Ishikawa (cell line): Measurements from ENCODE around the gene NCR3LG1.

Experiments used
- CEBPB ChIP-seq: IDR thresholded peaks from 2 replicates; pipeline ENCODE4 v1.6.1; 2012
- CREB1 ChIP-seq: IDR thresholded peaks from 2 replicates; pipeline ENCODE4 v1.6.1; 2012; ENCODE audit warnings: low read depth
- EGR1 ChIP-seq: IDR thresholded peaks from 2 replicates; pipeline ENCODE4 v1.6.1; 2012
- EP300 ChIP-seq: IDR thresholded peaks from 2 replicates; pipeline ENCODE4 v1.6.1; 2012; ENCODE audit warnings: borderline replicate concordance
- TAF1 ChIP-seq: IDR thresholded peaks from 2 replicates; pipeline ENCODE4 v1.6.1; 2012; ENCODE audit warnings: low read depth, mild to moderate bottlenecking
- TCF12 ChIP-seq: IDR thresholded peaks from 2 replicates; pipeline ENCODE4 v1.6.1; 2012; ENCODE audit warnings: low read depth
- TEAD4 ChIP-seq: IDR thresholded peaks from 2 replicates; pipeline ENCODE4 v1.6.1; 2012
- USF1 ChIP-seq: IDR thresholded peaks from 2 replicates; pipeline ENCODE4 v1.6.1; 2012
- TF ChIP-seq, protein P1 (sequence below): IDR thresholded peaks from 2 replicates; pipeline ENCODE4 v1.6.1; 2012

NCR3LG1 gene

DNA sequence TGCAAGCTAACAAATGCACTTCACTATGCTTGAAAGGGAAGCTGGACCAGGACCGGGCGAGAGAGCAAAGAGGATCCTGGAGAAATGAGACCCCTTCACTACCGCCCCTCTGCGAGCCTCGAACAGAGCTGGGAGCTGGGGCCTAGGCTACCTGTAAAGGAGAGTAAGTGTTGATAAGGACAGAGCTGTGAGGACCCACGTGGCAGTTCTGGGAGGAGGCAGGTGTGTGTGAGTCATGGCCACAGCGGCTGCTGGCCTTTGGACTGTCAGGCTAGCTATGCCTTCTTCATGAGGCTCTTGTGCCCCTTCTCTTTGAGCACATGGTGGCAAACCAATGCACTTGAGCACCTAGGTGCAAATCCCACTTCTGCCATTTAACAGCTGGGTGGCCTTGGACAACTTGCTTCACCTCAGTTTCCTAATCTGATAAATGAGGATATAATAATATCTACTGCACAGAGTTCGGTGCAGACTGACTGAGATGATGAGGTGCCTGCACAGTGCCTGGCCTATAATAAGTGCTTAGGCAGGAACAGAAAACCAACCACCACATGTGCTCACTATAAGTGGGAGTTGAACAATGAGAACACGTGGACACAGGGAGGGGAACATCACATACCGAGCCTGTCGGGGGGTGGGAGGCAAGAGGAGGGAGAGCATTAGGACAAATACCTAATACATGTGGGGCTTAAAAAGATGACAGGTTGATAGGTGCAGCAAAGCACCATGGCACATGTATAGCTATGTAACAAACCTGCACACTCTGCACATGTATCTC is 72.1 kb downstream of the NCR3LG1 start:
- TF ChIP-seq TEAD4, result no peak
- TF ChIP-seq EGR1, result no peak
- TF ChIP-seq EP300, result no peak
- TF ChIP-seq, protein P1, sequence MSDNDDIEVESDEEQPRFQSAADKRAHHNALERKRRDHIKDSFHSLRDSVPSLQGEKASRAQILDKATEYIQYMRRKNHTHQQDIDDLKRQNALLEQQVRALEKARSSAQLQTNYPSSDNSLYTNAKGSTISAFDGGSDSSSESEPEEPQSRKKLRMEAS, result no peak
- TF ChIP-seq CEBPB, result no peak
- TF ChIP-seq CREB1, result no peak
- TF ChIP-seq USF1, result no peak
- no peak for TF ChIP-seq TAF1
- no peak for TF ChIP-seq TCF12
